Fibroblast of lung (primary cell): ENCODE results near the gene SRSF11. TPM values are rescaled to one million over a fixed set of nuclear protein-coding genes. Genes with fewer than 3 reads are reported as not detected.

Experiments
- DNase-seq, 2 donors: peaks; one replicate each; pipeline versions ENCODE4 v3.0.0 to v3.0.0-alpha.2; 2010; ENCODE audit warnings: low read depth in 2 of 2
- H2AFZ ChIP-seq: 2 replicates; pipeline ENCODE4 v1.5.1; 2012; ENCODE audit warnings: low read length, control low read depth, inconsistent platforms
- H3K27ac ChIP-seq: 2 replicates; pipeline ENCODE4 v1.5.1; 2011; ENCODE audit warnings: low read length, control low read depth; ENCODE audit not compliant: insufficient read depth
- H3K27me3 ChIP-seq: 2 replicates; pipeline ENCODE4 v1.5.1; 2011; ENCODE audit warnings: mild to moderate bottlenecking, low read length; ENCODE audit not compliant: control insufficient read depth, insufficient read depth
- H3K36me3 ChIP-seq: 2 replicates; pipeline ENCODE4 v1.5.1; 2011; ENCODE audit warnings: low read length; ENCODE audit not compliant: control insufficient read depth, insufficient read depth
- H3K4me1 ChIP-seq: 2 replicates; pipeline ENCODE4 v1.5.1; 2011; ENCODE audit warnings: low read length; ENCODE audit not compliant: control insufficient read depth, insufficient read depth; ENCODE audit errors: extremely low read depth
- H3K4me2 ChIP-seq: 2 replicates; pipeline ENCODE4 v1.5.1; 2011; ENCODE audit warnings: low read length, control low read depth; ENCODE audit not compliant: insufficient read depth; ENCODE audit errors: extremely low read depth
- H3K4me3 ChIP-seq, 4 experiments: fragments of 200-600 bp in 1 of 4; sonication (generic) in 1 of 4; replicated peaks in 1 of 4; 2 replicates each; pipeline ENCODE4 v1.5.1; 2011 to 2016; ENCODE audit warnings: low read length in 4 of 4, low read depth in 3 of 4, mild to moderate bottlenecking in 3 of 4, control low read depth in 2 of 4, inconsistent platforms in 1 of 4, mixed read lengths in 1 of 4; ENCODE audit not compliant: insufficient read depth in 1 of 4; ENCODE audit errors: control extremely low read depth in 1 of 4
- H3K79me2 ChIP-seq: 2 replicates; pipeline ENCODE4 v1.5.1; 2012; ENCODE audit warnings: mild to moderate bottlenecking, low read length, inconsistent platforms; ENCODE audit not compliant: control insufficient read depth, insufficient read depth
- H3K9ac ChIP-seq: 2 replicates; pipeline ENCODE4 v1.5.1; 2011; ENCODE audit warnings: mild to moderate bottlenecking, low read length, control low read depth; ENCODE audit not compliant: insufficient read depth
- H3K9me3 ChIP-seq: 2 replicates; pipeline ENCODE4 v1.5.1; 2012; ENCODE audit warnings: low read depth, low read length; ENCODE audit not compliant: control insufficient read depth, insufficient read depth
- H4K20me1 ChIP-seq: 2 replicates; pipeline ENCODE4 v1.5.1; 2011; ENCODE audit warnings: low read length; ENCODE audit not compliant: control insufficient read depth, insufficient read depth; ENCODE audit errors: extremely low read depth
- CTCF ChIP-seq, 2 donors: IDR thresholded peaks in 1 of 2; conservative IDR thresholded peaks in 1 of 2; 1 replicate in 1 of 2; 2 replicates in 1 of 2; pipeline ENCODE4 v1.5.1; 2011 to 2012; ENCODE audit warnings: low read length in 2 of 2, control low read depth in 1 of 2, inconsistent platforms in 1 of 2, low read depth in 1 of 2, mild to moderate bottlenecking in 1 of 2
- EZH2 ChIP-seq: IDR thresholded peaks from 2 replicates; pipeline ENCODE4 v1.5.1; 2012; ENCODE audit warnings: low read length, control low read depth, mild to moderate bottlenecking; ENCODE audit errors: missing control alignments
- polyA plus RNA-seq, 2 donors: library from polyadenylated mRNA; depleted of rRNA in 1 of 2; stranded (reverse) in 1 of 2; unstranded in 1 of 2; fragments of >200 nt; gene quantifications; 2 replicates each; pipeline ENCODE4 v1.2.1, GENCODE V29; 2011 to 2012; ENCODE audit warnings: missing spikeins in 1 of 2
- total RNA-seq: library from RNA; depleted of rRNA; stranded (reverse); fragments of >200 nt; gene quantifications from 2 replicates; pipeline ENCODE4 v1.2.1, GENCODE V29; 2014

Gene SRSF11
- total and polyA plus RNA-seq, 2 donors (not counting 1 experiment from before 2014, with no cell fraction given), result 139 to 163 TPM

DNA sequence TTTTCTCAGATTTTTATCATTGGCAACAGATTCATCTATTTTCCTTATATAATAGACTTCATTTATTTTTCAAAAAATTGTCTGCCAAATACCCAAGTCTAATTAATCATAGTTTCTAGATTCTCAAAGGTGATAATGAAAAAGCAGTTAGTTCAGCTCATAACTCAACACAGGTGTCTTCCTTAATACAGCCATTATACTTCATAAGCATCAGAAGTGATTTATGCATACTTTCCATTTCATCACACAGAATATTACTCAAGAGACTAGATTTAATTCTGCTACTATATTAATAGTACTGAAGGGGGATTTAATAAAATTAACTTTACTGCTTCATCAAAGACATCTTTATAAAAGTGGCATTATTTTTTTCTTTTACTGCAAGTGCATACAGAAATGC is 18.8 kb downstream of the SRSF11 start:
- Histone ChIP-seq H3K4me2 (no peak overlapping the region), H3K9ac (no peak overlapping the region), H3K4me3 (no peak overlapping the region), H2AFZ (no peak overlapping the region), H3K27ac (no peak overlapping the region), H3K36me3 (peaks cover 12% of the 10 kb centered on the region), H3K27me3 (no peaks in the 10 kb centered on the region), H4K20me1 (no peaks in the 10 kb centered on the region), H3K79me2 (no peaks in the 10 kb centered on the region), H3K9me3 (no peaks in the 10 kb centered on the region), H3K4me1 (no peaks in the 10 kb centered on the region)
- DNase-seq, result no peak
- no peak for TF ChIP-seq EZH2
- no peak for TF ChIP-seq CTCF (conservative IDR thresholded peaks at IDR 0.05 in 1 of 2, IDR thresholded peaks at IDR 0.05 in 1 of 2; ENCODE audit: low read depth in 1 of 2, low read length in 2 of 2)

GRCh38 chr1:70247122-70247521 is 25.9 kb downstream of the SRSF11 start:
- H3K9me3 ChIP-seq, result no peaks in the 10 kb centered on the region
- H3K79me2 ChIP-seq, result no peaks in the 10 kb centered on the region
- H3K36me3 ChIP-seq, result peaks cover 10% of the 10 kb centered on the region
- no peak overlapping the region for H3K9ac ChIP-seq
- H4K20me1 ChIP-seq, result no peaks in the 10 kb centered on the region
- no peak for DNase-seq
- H3K27me3 ChIP-seq, result no peaks in the 10 kb centered on the region
- H2AFZ ChIP-seq, result no peak overlapping the region
- H3K4me1 ChIP-seq, result no peaks in the 10 kb centered on the region
- no peak for TF ChIP-seq EZH2
- TF ChIP-seq CTCF (conservative IDR thresholded peaks at IDR 0.05 in 1 of 2, IDR thresholded peaks at IDR 0.05 in 1 of 2; ENCODE audit: low read depth in 1 of 2, low read length in 2 of 2), result no peak
- H3K4me3 ChIP-seq, result no peak overlapping the region
- no peak overlapping the region for H3K4me2 ChIP-seq
- no peak overlapping the region for H3K27ac ChIP-seq

GRCh38 chr1:70247768-70248167 is 26.6 kb downstream of the SRSF11 start:
- H3K79me2 ChIP-seq, result no peaks in the 10 kb centered on the region
- H3K9ac ChIP-seq, result no peak overlapping the region
- TF ChIP-seq EZH2, result no peak
- no peak for TF ChIP-seq CTCF (conservative IDR thresholded peaks at IDR 0.05 in 1 of 2, IDR thresholded peaks at IDR 0.05 in 1 of 2; ENCODE audit: low read depth in 1 of 2, low read length in 2 of 2)
- no peak overlapping the region for H2AFZ ChIP-seq
- H3K9me3 ChIP-seq, result no peaks in the 10 kb centered on the region
- DNase-seq, result no peak
- no peak overlapping the region for H3K27ac ChIP-seq
- no peaks in the 10 kb centered on the region for H4K20me1 ChIP-seq
- H3K4me2 ChIP-seq, result no peak overlapping the region
- peaks cover 10% of the 10 kb centered on the region for H3K36me3 ChIP-seq
- no peak overlapping the region for H3K4me3 ChIP-seq
- no peaks in the 10 kb centered on the region for H3K4me1 ChIP-seq
- no peaks in the 10 kb centered on the region for H3K27me3 ChIP-seq
